ENCODE measurements around the gene CARM1.

Gene CARM1

GRCh38 chr19:10961073-10961860, 89.9 kb downstream of the CARM1 start:
- no peaks in the 10 kb centered on the region for H3K27me3 Mint-ChIP-seq (ENCODE audit: low read depth)
- no peaks in the 10 kb centered on the region for H3K9me3 Mint-ChIP-seq
- H3K27ac Mint-ChIP-seq: peak overlapping the region; percentile 94 to 97 (median 97)
- H3K36me3 Mint-ChIP-seq (ENCODE audit: low read depth): peaks cover 12% of the 10 kb centered on the region
- H3K4me1 Mint-ChIP-seq: peaks cover 24% of the 10 kb centered on the region
- H3K4me3 Mint-ChIP-seq: peak overlapping the region; percentile 94 to 98 (median 94)
- no peak for TF ChIP-seq CTCF (IDR thresholded peaks at IDR 0.05; ENCODE audit: unreplicated experiment in 3 of 3)

DNA sequence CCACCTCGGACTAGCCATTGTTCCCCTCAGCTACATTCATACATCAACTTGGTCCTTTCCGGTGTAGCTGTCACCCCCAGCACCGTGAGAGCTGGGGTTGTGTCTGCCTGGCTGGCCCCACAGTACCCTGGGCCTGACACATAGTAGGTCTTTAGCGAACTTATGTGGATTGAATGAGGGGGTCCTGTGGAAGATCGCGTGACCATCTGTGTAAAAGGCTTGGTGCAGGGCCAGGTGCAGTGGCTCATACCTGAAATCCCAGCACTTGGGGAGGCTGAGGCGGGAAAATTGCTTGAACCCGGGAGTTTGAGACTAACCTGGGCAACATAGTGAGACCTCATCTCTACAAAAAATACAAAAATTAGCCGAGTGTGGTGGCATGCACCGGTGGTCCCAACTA, 91.5 kb downstream of the CARM1 start:
- Mint-ChIP-seq H3K27ac (peak overlapping the region; percentile 59 to 94 (median 74)), H3K4me3 (peak overlapping the region; percentile 94 to 98 (median 94)), H3K4me1 (peaks cover 30% of the 10 kb centered on the region), H3K36me3 (ENCODE audit: low read depth) (peaks cover 16% of the 10 kb centered on the region), H3K9me3 (no peaks in the 10 kb centered on the region), H3K27me3 (ENCODE audit: low read depth) (no peaks in the 10 kb centered on the region)
- TF ChIP-seq CTCF (IDR thresholded peaks at IDR 0.05; ENCODE audit: unreplicated experiment in 3 of 3): no peak

DNA sequence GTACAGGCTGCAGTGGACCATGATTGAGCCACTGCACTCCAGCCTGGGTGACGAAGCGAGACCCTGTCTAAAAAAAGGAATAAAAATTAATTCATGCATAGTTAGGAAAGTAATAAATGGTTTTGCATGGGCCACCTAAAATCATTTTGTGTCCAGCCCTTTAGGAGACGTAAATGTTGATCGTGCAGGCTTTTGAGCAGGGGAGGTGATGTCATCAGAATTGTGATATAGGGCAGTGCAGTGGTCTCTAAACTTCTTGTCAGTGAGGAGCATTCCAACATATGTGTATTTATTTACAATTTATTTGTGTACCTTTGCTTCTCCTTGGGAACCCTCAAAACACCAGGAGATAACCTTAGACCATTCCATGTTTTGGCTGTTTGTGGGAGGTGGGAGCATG, 92.5 kb downstream of the CARM1 start:
- TF ChIP-seq CTCF (IDR thresholded peaks at IDR 0.05; ENCODE audit: unreplicated experiment in 3 of 3): no peak
- Mint-ChIP-seq H3K4me1 (peaks cover 40% of the 10 kb centered on the region), H3K4me3 (peak overlapping the region; percentile 66 to 98 (median 94)), H3K9me3 (no peaks in the 10 kb centered on the region), H3K27ac (peak overlapping the region in 2 of 3 experiments; percentile 46 to 77), H3K36me3 (ENCODE audit: low read depth) (peaks cover 16% of the 10 kb centered on the region), H3K27me3 (ENCODE audit: low read depth) (no peaks in the 10 kb centered on the region)

- Mint-ChIP-seq H3K4me1 (peaks cover 47% of the 10 kb centered on the region), H3K36me3 (ENCODE audit: low read depth) (peaks cover 16% of the 10 kb centered on the region), H3K9me3 (no peaks in the 10 kb centered on the region), H3K27ac (peak overlapping the region; percentile 40 to 78 (median 61)), H3K27me3 (ENCODE audit: low read depth) (no peaks in the 10 kb centered on the region), H3K4me3 (peak overlapping the region in 2 of 3 experiments; percentile 29 to 43)
- no peak for TF ChIP-seq CTCF (IDR thresholded peaks at IDR 0.05; ENCODE audit: unreplicated experiment in 3 of 3)
These were observed 93.5 kb downstream of the CARM1 start for GRCh38 chr19:10964903-10965302.

GRCh38 chr19:10965398-10965797, 94.0 kb downstream of the CARM1 start:
- H3K9me3 Mint-ChIP-seq: no peaks in the 10 kb centered on the region

More at GRCh38 chr19:10965398-10965797, 94.0 kb downstream of the CARM1 start:
- peaks cover 16% of the 10 kb centered on the region for H3K36me3 Mint-ChIP-seq (ENCODE audit: low read depth)
- no peaks in the 10 kb centered on the region for H3K27me3 Mint-ChIP-seq (ENCODE audit: low read depth)
- H3K4me1 Mint-ChIP-seq: peaks cover 51% of the 10 kb centered on the region
- peak overlapping the region; percentile 40 to 78 (median 61) for H3K27ac Mint-ChIP-seq
- no peak for TF ChIP-seq CTCF (IDR thresholded peaks at IDR 0.05; ENCODE audit: unreplicated experiment in 3 of 3)
- peak overlapping the region; percentile 6 to 46 (median 29) for H3K4me3 Mint-ChIP-seq

Data from nephron (organoid).